ENCODE data around the gene ERC2.
A peak's percentile ranks its signal among the peaks of the same experiment; 100 is the strongest.
"Not testable (repeated sequence)": the region's sequence is repeated elsewhere in the genome, so short reads cannot be mapped to it uniquely, and the experiment has no call there.

ERC2 gene

DNA sequence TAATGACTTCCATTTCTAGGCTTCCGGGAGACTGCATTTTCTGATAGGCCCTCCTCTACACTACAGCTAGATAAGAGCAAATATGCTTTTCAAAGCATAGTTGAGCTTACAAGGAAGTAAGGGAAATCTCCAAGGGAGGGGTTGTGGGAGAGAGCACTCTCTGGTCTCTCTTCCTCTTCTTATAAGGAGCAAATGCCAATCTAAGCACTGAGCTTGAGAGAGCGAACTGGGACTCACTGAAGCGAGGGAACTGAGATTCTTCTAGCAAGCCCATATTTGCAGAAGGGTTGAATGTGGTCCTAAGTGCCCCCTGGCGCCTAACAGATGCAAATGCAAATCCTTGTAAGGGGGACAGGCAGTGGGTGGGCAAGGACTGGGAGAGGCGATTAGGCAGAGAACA lies 164.8 kb downstream of the ERC2 start:
- DNase-seq = no peak

DNA sequence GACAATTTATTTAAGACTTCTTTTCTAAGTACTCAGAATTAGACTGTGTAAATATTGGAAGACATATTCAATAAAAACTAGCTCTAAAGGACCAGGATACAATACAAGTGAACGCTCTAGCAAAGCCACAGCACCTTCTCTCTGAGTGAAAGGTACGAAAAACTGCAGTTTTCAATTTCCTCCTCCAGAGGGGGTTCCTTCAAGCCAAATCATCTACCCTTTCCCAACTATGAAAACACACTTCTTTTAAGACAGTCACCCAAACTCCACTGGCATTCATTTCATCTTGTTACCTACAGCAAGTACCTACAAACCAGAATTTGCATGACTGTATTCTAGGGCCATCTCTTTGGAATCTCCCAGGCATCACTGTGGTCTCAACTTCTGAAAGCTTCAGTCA lies 165.8 kb downstream of the ERC2 start:
- no peak for DNase-seq

- DNase-seq = no peak
These were observed 170.9 kb downstream of the ERC2 start for GRCh38 chr3:56297281-56297840.

DNA sequence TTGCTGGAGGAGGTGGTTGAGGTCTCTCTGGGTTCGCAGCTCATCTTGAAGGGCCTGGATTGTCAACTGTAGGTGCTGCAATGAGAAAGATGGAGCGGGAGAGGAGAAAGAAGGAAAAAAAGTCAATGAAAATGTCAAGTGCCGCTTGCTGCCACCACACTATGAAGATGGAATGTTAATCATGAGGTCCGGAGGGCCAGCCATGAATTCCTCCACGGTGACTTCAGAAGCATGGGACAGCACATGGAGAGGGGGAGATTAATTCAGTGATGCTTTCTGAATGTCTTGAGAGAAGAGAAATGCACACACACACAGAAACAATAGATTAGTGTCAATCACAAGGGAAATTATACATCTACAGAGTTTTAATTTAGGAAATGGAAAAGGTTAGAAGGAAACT lies 171.9 kb downstream of the ERC2 start:
- DNase-seq = no peak

- no peak for DNase-seq
These were observed 173.1 kb downstream of the ERC2 start for GRCh38 chr3:56295161-56295560.

GRCh38 chr3:56294286-56294685 lies 174.0 kb downstream of the ERC2 start:
- DNase-seq = no peak

DNA sequence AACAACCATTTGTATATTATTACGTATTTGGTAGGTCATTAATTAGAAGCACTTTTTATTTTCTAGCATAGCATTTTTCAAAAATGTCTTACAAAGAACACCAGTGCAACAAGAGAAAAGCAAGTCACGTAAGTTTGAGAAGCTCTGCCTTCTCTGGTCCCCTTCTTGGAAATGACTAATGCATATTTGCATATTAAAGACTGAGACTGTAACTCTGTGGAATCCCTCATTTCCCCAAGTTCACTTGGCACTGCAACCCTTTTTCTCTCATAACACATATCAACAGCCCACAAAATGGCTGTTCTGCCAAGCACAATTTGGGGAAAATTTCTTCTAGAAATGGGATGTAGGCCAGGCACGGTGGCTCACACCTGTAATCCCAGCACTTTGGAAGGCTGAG lies 176.3 kb downstream of the ERC2 start:
- no peak for DNase-seq

DNA sequence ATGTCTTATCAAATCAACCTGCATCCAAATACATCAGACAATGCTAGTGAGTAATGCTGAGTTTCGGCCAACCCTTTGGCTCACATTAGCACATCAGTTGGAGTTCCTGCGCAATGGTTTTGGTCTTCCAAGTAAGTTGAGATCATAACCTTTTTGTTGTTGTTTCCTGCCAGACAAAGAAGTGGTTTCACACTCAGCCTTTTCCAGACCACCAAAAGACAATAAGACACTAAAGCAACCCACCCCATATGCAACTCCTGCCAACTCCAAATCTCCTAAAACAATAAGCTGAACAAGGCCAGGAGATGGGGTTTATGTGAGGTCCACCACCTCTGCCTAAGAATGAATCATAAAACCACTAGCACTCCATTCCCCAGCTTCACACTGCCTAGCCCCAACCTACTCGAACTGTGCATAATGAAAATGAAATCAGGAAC lies 177.0 kb downstream of the ERC2 start:
- no peak for DNase-seq

GRCh38 chr3:56290374-56290773 lies 177.9 kb downstream of the ERC2 start:
- no peak for DNase-seq

DNA sequence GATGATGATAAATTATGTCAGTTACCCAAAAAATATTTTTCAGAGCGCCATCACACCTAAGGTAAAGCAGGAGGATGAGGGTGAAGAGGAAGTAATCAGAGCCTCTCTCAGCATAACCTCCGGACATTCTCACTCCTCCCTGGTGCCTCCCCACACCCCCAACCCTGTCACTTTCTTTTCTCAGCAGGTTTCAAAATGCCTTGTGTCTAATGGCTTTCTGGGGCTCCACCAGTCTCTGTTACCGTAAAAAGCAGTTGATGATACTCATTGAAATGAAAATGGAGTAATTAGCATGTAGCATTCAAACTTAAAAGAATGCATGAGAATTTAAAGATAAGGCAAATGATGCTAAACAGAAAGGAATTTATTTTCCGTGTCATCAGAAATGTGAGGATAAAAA lies 180.0 kb downstream of the ERC2 start:
- no peak for DNase-seq

GRCh38 chr3:56282341-56282740 lies 185.9 kb downstream of the ERC2 start:
- DNase-seq = no peak

GRCh38 chr3:56277236-56277635 lies 191.0 kb downstream of the ERC2 start:
- no peak for DNase-seq

DNA sequence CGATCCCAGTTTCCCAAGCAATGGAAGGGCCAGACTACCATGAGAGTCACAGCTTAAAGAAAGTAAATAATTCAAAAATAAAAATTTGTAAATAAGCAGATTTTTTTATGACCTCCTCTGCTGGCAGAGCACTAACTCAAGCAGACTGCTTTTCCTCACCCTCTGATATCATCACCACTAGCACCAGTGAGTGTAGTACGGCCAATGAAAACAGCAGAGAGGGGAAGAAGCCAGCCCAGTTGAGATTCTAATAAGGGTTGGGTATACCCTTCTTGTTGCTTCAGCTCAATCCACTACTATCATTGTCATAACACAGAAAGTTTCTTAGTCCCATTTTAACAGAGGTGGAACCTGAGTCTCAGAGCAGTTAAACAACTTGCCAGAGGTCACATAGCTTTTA lies 193.1 kb downstream of the ERC2 start:
- no peak for DNase-seq

GRCh38 chr3:56269755-56270535 lies 198.3 kb downstream of the ERC2 start:
- DNase-seq = no peak

DNA sequence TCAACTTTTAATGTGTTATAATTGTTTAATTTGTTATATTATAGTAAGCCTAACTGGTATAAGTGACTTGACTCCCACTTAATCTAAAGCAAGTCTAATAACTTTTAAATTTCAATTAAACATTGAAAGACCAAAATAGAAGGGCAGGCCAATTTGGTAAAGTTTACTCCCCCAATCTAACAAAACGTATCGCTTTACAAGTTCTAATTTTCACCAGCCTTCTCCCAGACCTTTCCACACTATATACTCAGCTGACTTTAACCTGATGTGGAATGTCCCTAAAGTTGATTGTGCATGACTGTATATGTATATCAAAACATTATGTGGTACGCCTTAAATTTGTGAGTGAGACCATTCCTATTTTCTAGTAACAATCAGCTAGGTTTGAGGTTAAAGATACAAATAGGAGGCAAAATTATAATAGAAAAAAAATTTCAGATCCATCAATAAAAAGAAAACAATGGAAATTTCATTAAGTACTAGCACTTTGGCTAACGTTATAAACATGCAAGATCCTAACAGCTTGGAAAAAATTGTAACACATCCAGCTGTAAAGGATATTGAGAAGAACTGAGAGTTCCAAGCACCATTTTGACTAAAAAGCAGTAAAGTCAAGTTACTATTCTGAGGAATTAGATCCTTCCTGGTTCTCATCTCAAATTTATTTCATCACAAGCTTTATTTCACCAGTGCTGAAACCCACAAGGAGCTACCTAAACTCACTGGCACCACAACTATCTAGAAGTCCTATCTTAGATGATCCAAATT lies 199.5 kb downstream of the ERC2 start:
- DNase-seq = no peak

DNA sequence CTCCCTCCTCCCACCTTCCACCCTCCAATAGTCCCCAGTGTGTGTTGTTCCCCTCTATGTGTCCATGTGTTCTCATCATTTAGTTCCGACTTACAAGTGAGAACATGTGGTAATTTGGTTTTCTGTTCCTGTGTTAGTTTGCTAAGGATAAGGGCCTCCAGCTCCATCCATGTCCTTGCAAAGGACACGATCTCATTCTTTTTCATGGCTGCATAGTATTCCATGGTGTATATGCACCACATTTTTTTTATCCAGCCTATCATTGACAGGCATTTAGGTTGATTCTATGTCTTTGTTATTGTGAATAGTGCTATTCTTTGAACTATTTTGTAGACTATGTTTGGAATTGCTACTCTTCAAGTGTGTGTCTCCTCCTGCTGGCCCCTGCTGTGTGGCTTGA lies 206.4 kb downstream of the ERC2 start:
- not testable (repeated sequence) for DNase-seq

DNA sequence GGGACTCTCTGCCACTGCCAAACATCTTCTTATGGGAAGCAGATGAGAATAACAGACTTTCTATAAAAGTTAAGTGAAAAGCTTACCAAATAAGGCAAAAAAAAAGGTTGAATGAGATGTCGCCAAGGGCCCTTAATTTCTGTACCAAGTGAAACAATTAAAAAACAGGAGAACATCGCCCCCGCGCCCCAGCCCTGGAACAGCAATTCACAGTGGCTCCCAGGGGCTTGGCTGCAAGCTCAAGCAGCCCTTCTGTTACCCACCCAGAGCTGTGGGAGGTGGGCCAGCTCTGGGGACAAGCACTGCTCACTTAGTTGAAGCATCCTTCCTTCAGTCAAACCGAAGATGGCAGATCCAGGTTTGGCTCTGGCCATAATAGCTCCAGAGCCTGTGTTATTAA lies 208.0 kb downstream of the ERC2 start:
- DNase-seq = no peak

DNA sequence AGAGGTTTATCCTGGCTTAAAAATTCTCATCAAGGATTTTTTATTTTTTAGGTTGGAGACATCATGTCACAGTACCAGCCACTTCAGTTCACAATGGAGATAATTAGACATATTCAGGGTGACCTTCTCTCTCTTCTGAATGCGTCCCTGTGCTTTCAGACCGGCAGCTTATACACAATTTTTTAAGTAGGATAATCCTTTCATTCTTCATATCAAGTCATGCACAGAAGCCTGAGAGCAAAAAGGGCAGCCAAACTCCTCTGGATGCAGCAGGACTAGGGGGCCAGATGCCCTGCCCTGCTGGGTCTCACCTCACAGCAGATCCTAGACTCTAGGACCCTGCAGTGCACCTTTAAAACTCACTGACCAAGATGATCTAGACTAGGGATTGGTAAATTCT lies 210.4 kb downstream of the ERC2 start:
- no peak for DNase-seq

GRCh38 chr3:56254835-56255234 lies 213.4 kb downstream of the ERC2 start:
- DNase-seq = no peak

DNA sequence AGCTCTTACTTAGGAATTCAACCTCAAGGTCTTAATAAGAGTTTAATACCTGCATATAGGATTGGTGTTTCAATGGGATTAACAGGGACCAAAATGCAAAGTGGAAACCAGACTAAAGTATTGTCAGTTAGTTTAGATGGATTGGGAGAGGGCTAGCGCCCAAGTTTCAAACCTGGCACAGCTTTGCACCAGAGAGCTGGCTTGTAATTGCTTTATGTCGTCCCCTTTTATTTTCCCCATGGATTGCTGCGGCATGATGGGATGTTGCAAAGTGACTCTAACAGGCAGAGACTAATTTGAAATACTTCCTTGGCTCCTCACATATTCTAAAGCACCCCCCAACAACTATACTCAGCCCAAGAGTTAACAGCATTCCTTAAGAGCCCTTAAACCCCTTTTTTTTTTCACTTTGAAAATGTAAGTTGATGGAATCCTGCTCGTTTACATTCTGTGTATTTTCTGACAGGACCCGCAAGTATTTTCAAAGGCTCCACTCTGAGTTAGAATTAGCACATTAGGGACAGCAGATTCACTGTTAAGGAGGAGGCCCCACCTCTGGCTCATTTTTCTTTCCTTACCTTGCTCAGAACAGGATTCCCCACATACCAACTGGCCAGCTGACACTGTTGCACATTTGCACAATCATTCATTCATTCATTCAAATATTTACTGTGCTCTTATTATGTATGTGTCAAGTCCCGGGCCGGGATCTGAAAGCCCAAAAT lies 214.2 kb downstream of the ERC2 start:
- DNase-seq = no peak

DNA sequence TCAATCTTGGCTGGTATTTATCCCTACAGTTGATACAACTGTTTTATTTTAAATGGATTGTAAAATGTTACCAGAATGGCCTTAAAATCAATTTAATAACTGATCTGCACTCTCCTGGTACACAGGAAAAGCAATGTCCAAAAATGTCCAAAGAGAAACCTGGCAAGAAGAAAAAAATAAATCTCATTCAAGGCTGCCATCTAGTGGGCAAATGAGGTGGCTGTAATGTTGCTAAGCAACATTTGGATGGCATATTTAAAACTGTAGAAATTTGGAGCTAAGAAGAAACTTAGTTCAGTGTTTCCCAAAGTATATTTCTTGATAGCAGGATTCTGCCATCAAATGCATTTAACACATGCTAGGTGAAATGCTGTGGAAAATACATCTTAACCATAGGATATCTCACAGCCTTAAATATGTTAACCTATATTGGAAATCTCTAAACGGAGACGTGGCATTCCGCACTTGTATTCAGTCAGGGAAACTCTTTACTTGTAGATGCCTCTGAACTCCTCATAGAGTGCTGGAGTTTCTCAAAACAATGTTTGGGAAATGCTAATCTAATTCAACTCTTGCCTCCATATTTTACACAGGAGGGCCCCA lies 216.8 kb downstream of the ERC2 start:
- peak; percentile 4 to 22 for DNase-seq

DNA sequence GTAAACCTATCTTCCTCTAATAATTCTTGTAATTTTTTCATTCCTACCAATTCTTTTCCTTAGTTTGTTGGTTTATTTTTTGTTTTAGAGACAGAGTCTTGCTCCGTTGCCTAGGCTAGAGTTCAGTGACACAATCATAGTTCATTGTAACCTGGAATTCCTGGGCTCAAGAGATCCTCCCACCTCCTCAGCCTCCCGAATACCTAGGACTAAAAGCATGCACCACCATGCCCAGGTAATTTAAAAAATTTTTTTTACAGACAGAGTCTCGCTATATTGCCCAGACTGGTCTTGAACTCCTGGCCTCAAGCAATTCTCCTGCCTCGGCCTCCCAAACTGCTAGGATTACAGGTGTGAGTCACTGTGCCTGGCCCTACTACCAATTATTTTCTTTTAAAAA lies 220.2 kb downstream of the ERC2 start:
- no peak for DNase-seq

- DNase-seq = no peak
These were observed 230.0 kb downstream of the ERC2 start for GRCh38 chr3:56238299-56238698.
